B cell (primary cell): ENCODE results near the gene FADS2. TPM values are rescaled to one million over a fixed set of nuclear protein-coding genes. Genes with fewer than 3 reads are reported as not detected.

ENCODE experiments used
- ATAC-seq: fragments of 200-7000 bp; cut with Tn5 transposase; one replicate; pipeline ENCODE4 v1.10.0; 2021; ENCODE audit warnings: low read depth, mild to moderate bottlenecking, moderate number of reproducible peaks, moderate library complexity
- CTCF ChIA-PET: fragments of 350-600 bp; sonication (Branson Sonifier 250); formaldehyde crosslinking; loops from one replicate; lab custom pipeline; 2021; ENCODE audit warnings: antibody characterized with exemption, inconsistent platforms; lab: Charles Lee
- POLR2A ChIA-PET: fragments of 350-600 bp; sonication (Branson Sonifier 250); formaldehyde crosslinking; loops from one replicate; lab custom pipeline; 2021; ENCODE audit warnings: antibody characterized with exemption; lab: Charles Lee
- DNase-seq: peaks from one replicate; pipeline ENCODE4 v3.0.0; 2013
- H2AFZ ChIP-seq: 2 replicates; pipeline ENCODE4 v1.6.1; 2012; ENCODE audit warnings: mild to moderate bottlenecking, low read depth, low read length; ENCODE audit not compliant: insufficient read depth, poor library complexity, severe bottlenecking
- H3K27ac ChIP-seq, 2 donors: 1 replicate in 1 of 2; 2 replicates in 1 of 2; pipeline ENCODE4 v1.5.1; 2012 to 2013; ENCODE audit warnings: low read length in 2 of 2, mild to moderate bottlenecking in 2 of 2, moderate library complexity in 1 of 2
- H3K27me3 ChIP-seq, 4 experiments: fragments of 200-600 bp in 1 of 4; sonication (generic) in 1 of 4; replicated peaks in 1 of 4; 1 replicate in 2 of 4; 2 replicates in 2 of 4; pipeline versions ENCODE4 v1.6.1 to v1.7.0; 2013 to 2016; ENCODE audit warnings: low read length in 3 of 4, mild to moderate bottlenecking in 2 of 4, mixed read lengths in 1 of 4, moderate library complexity in 1 of 4; ENCODE audit not compliant: insufficient read depth in 4 of 4, control insufficient read depth in 3 of 4; ENCODE audit errors: control extremely low read depth in 1 of 4
- H3K36me3 ChIP-seq, 2 experiments: replicated peaks in 1 of 2; 1 replicate in 1 of 2; 2 replicates in 1 of 2; pipeline versions ENCODE4 v1.6.1 to v1.7.1; 2013; ENCODE audit warnings: low read length in 1 of 2; ENCODE audit not compliant: insufficient read depth in 2 of 2, control insufficient read depth in 1 of 2; ENCODE audit errors: control extremely low read depth in 1 of 2, extremely low read depth in 1 of 2
- H3K4me1 ChIP-seq, 2 donors: fragments of 200-600 bp in 1 of 2; sonication (generic) in 1 of 2; 1 replicate in 1 of 2; 2 replicates in 1 of 2; pipeline versions ENCODE4 v1.5.1 to v1.6.1; 2013 to 2017; ENCODE audit warnings: low read length in 2 of 2; ENCODE audit not compliant: control insufficient read depth in 2 of 2, insufficient read depth in 2 of 2
- H3K4me2 ChIP-seq: replicated peaks from 2 replicates; pipeline ENCODE3; 2012; ENCODE audit warnings: mild to moderate bottlenecking, low read depth, low read length; ENCODE audit not compliant: poor library complexity, severe bottlenecking
- H3K4me3 ChIP-seq, 5 experiments: fragments of 200-600 bp in 1 of 5; sonication (generic) in 1 of 5; 1 replicate in 3 of 5; 2 replicates in 2 of 5; pipeline versions ENCODE4 v1.5.1 to v1.7.0; 2011 to 2016; ENCODE audit warnings: low read length in 4 of 5, mild to moderate bottlenecking in 4 of 5, low read depth in 2 of 5, control low read depth in 1 of 5, moderate library complexity in 1 of 5; ENCODE audit not compliant: insufficient read depth in 1 of 5; ENCODE audit errors: control extremely low read depth in 1 of 5, extremely low read depth in 1 of 5
- H3K79me2 ChIP-seq: fragments of 200-600 bp; sonication (generic); one replicate; pipeline ENCODE4 v1.6.0; 2016; ENCODE audit warnings: low read length; ENCODE audit not compliant: control insufficient read depth, insufficient read depth
- H3K9ac ChIP-seq: fragments of 200-600 bp; sonication (generic); 2 replicates; pipeline ENCODE4 v1.6.1; 2017; ENCODE audit warnings: mild to moderate bottlenecking, low read length, moderate library complexity
- H3K9me3 ChIP-seq, 3 donors: one replicate each; pipeline versions ENCODE4 v1.6.1 to v1.7.1; 2013; ENCODE audit warnings: low read length in 2 of 3; ENCODE audit not compliant: control insufficient read depth in 2 of 3, insufficient read depth in 1 of 3; ENCODE audit errors: control extremely low read depth in 1 of 3
- H4K20me1 ChIP-seq: 2 replicates; pipeline ENCODE4 v1.6.0; 2012; ENCODE audit warnings: mild to moderate bottlenecking, low read length; ENCODE audit not compliant: insufficient read depth, control insufficient read depth, poor library complexity, severe bottlenecking
- H3K27ac Mint-ChIP-seq: one replicate; pipeline ENCODE4 v1.8.0; 2021; ENCODE audit warnings: mixed read lengths
- H3K27me3 Mint-ChIP-seq: one replicate; pipeline ENCODE4 v1.8.0; 2021; ENCODE audit warnings: mixed read lengths
- H3K4me1 Mint-ChIP-seq: one replicate; pipeline ENCODE4 v1.8.0; 2021; ENCODE audit warnings: mixed read lengths
- H3K4me3 Mint-ChIP-seq: one replicate; pipeline ENCODE4 v1.8.0; 2021; ENCODE audit warnings: mixed read lengths
- H3K9me3 Mint-ChIP-seq: one replicate; pipeline ENCODE4 v1.8.0; 2022; ENCODE audit warnings: mixed read lengths; ENCODE audit not compliant: insufficient read depth
- EZH2 ChIP-seq: IDR thresholded peaks from 2 replicates; pipeline ENCODE4 v1.6.1; 2012; ENCODE audit warnings: borderline replicate concordance, low read depth, mild to moderate bottlenecking, moderate library complexity, low read length; ENCODE audit not compliant: insufficient read depth, poor library complexity, severe bottlenecking
- WGBS: methylation state at CpG from one replicate; pipeline ENCODE4 v1.1.5; 2013; ENCODE audit warnings: missing lambda C conversion rate; ENCODE audit not compliant: insufficient coverage; 5-methylcytosine and 5-hydroxymethylcytosine counted together
- intact Hi-C: fragments of 100-400 bp; cut with micrococcal nuclease; formaldehyde crosslinking; loops from one replicate; pipeline ENCODE4 v1.10.0; 2022
- polyA plus RNA-seq: library from polyadenylated mRNA; depleted of rRNA; stranded (reverse); fragments of >200 nt; gene quantifications from 2 replicates; pipeline ENCODE4 v1.2.3, GENCODE V29; 2012
- total RNA-seq, 2 donors: library from RNA; stranded (reverse); fragments of 120-200 nt in 1 of 2; gene quantifications; 1 replicate in 1 of 2; 2 replicates in 1 of 2; pipeline versions ENCODE4 v1.2.3 to v1.2.4, GENCODE V29; 2013 to 2022
- TF ChIP-seq, protein P1 (sequence below): fragments of 200-600 bp; IDR thresholded peaks from one replicate; pipeline ENCODE4 v1.8.0; 2022; ENCODE audit warnings: antibody characterized with exemption, mild to moderate bottlenecking

The FADS2 gene
- total and polyA plus RNA-seq, 2 donors (not counting 1 experiment from before 2014, with no cell fraction given): 1.5 to 5.9 TPM

DNA sequence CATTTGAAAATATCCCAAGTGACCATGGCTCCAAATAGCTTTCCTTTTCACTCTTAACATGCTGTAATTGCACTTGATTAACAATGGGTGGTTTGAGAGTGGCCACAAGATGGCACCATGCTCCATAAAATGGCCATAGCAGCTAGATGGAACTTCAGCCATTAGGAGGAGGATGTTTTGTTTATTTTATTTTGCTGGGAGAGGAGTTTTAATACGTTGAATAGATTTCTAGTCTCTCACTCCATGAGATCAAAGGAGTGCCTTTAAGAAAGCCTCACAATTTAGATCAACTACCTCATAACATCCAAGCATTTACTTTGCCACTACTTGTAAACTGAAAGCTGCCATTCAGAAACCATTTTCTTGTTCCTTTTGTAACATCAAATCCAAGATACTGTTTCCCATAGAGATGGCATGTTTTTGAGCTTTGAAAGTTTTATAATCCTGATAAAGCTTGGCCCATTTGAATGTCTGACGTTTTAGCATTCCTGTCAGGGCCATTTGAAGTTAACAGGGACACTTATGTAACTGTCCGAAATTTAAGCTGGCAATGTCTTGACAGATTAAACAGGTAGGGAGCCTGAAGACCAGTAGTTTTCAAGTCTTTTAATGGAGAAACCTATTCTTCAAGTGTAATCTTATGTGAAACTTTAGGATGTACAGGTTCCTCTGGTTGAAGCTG is 30.7 kb upstream of the FADS2 start:
- H3K79me2 ChIP-seq: peaks cover 58% of the 10 kb centered on the region
- DNase-seq (peak; percentile 85), ATAC-seq (no peak)
- intact Hi-C loops: loop anchor here (1.0 kb wide), 5 partner anchors 18 to 285 kb away; no protein-coding TSS in a partner anchor
- H3K9me3 Mint-ChIP-seq: no peaks in the 10 kb centered on the region
- H3K27me3 ChIP-seq: no peaks in the 10 kb centered on the region
- no peak overlapping the region for H3K4me3 Mint-ChIP-seq
- no peak overlapping the region for H3K27ac Mint-ChIP-seq
- peak overlapping the region; percentile 6 for H2AFZ ChIP-seq
- H3K4me1 ChIP-seq: peaks cover 4 to 12% of the 10 kb centered on the region in 2 donors
- no peak overlapping the region for H3K4me2 ChIP-seq
- H3K9me3 ChIP-seq: no peaks in the 10 kb centered on the region
- peaks cover 0 to 6% of the 10 kb centered on the region in 2 experiments for H3K36me3 ChIP-seq
- no peaks in the 10 kb centered on the region for H3K27me3 Mint-ChIP-seq
- 90% methylated on average over 2 of the region's 3 CpGs for WGBS
- no peak overlapping the region for H3K4me3 ChIP-seq
- no peak overlapping the region for H3K27ac ChIP-seq
- ChIA-PET POLR2A (interaction anchor here (0.6 to 1.6 kb wide), 3 partner anchors 18 to 132 kb away, joined by 4 to 7 read pairs (median 5); no protein-coding TSS in a partner anchor), CTCF (interaction anchor here (0.7 to 8.4 kb wide), 54 partner anchors 9 to 592 kb away, joined by 3 to 222 read pairs (median 5); partner anchors contain the start of genes BEST1, FADS1, FTH1 and INCENP)
- H4K20me1 ChIP-seq: no peaks in the 10 kb centered on the region
- H3K4me1 Mint-ChIP-seq: peaks cover 14% of the 10 kb centered on the region
- TF ChIP-seq EZH2: no peak
- TF ChIP-seq, protein P1, sequence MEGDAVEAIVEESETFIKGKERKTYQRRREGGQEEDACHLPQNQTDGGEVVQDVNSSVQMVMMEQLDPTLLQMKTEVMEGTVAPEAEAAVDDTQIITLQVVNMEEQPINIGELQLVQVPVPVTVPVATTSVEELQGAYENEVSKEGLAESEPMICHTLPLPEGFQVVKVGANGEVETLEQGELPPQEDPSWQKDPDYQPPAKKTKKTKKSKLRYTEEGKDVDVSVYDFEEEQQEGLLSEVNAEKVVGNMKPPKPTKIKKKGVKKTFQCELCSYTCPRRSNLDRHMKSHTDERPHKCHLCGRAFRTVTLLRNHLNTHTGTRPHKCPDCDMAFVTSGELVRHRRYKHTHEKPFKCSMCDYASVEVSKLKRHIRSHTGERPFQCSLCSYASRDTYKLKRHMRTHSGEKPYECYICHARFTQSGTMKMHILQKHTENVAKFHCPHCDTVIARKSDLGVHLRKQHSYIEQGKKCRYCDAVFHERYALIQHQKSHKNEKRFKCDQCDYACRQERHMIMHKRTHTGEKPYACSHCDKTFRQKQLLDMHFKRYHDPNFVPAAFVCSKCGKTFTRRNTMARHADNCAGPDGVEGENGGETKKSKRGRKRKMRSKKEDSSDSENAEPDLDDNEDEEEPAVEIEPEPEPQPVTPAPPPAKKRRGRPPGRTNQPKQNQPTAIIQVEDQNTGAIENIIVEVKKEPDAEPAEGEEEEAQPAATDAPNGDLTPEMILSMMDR: peak; percentile 88
- H3K9ac ChIP-seq: no peak overlapping the region
